ENCODE measurements around the gene CRYGS. TPM values are rescaled to one million over a fixed set of nuclear protein-coding genes. Genes with fewer than 3 reads are reported as not detected.

CRYGS gene
- total and polyA plus RNA-seq, 9 of the 15 experiments (the other 6 are each of a cell fraction or from before 2014, with no cell fraction given) = 1.5 to 3.8 (median 2.0) TPM

DNA sequence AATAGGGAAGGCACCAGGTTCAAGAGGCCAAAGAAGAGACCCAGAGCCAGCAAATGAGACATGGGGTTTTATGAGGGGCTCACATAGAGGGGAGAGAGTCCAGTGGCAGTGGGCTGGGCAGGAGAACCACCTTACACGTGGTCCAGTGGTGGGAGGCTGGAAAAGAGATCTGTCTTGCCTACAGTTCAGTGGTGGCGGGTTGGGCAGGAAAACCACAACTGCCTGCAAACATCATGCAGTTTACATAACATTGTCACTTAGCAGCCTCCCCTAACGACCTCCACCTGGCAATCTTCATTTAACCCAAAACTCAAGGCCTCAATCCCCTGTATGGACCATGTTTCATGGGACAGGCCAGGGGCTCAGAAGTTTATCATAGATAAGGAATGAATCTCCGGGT is 29.1 kb downstream of the CRYGS start:
- DNase-seq (ENCODE audit: extremely low read depth in 1 of 4, low spot score in 3 of 4) = no peak
- in situ Hi-C loops (cut with MboI) (no loop called here), intact Hi-C loops (cut with micrococcal nuclease) (no loop called here)
- ATAC-seq = no peak
- H3K27me3 ChIP-seq (ENCODE audit: control insufficient read depth in 2 of 2, insufficient read depth in 2 of 2, low read length in 2 of 2) = peaks cover 4 to 44% of the 10 kb centered on the region in 2 experiments; a peak in 4 of 5 replicates
- no peak overlapping the region for H3K9ac ChIP-seq (ENCODE audit: insufficient read depth in 1 of 2, low read depth in 2 of 2, low read length in 2 of 2)
- H4K20me1 ChIP-seq (replicated peaks; ENCODE audit: control insufficient read depth, insufficient read depth, low read length) = 0 out of 2 replicates have a peak, but pooled peaks cover 3% of the 10 kb centered on the region
- CTCF ChIA-PET (ENCODE audit: low intra/inter-chr PET ratio) = no interaction called here
- TF ChIP-seq THAP12 (CRISPR knock-in tag; IDR thresholded peaks at IDR 0.05) (no peak), ZNF41 (CRISPR knock-in tag; conservative IDR thresholded peaks at IDR 0.05) (no peak), PTRF (tag; IDR thresholded peaks at IDR 0.05) (no peak), PHB (CRISPR knock-in tag; IDR thresholded peaks at IDR 0.05) (no peak), TAF7 (tag; IDR thresholded peaks at IDR 0.05) (no peak), ZNF764 (CRISPR knock-in tag; IDR thresholded peaks at IDR 0.05; ENCODE audit: low read depth) (no peak), ILK (tag; IDR thresholded peaks at IDR 0.05; ENCODE audit: borderline replicate concordance, low read depth) (no peak), KLF13 (tag; IDR thresholded peaks at IDR 0.05; ENCODE audit: borderline replicate concordance, low read depth) (no peak), L3MBTL2 (IDR thresholded peaks at IDR 0.05) (no peak), POLR2B (IDR thresholded peaks at IDR 0.05; ENCODE audit: low read depth, partially characterized antibody) (no peak)
- no peaks in the 10 kb centered on the region for H3K9me1 ChIP-seq (ENCODE audit: control insufficient read depth, insufficient read depth, low read length)
- BruUV-seq (replicated peaks) = no TSS peak
- no peak overlapping the region for H3K27ac ChIP-seq (ENCODE audit: extremely low read depth, low read depth, low read length)
- H3K4me2 ChIP-seq (ENCODE audit: insufficient read depth, low read length) = no peak overlapping the region
- H2AFZ ChIP-seq (ENCODE audit: low read depth, low read length) = no peak overlapping the region
- POLR2A ChIA-PET = no interaction called here
- H3K79me2 ChIP-seq (ENCODE audit: control insufficient read depth, insufficient read depth, low read length) = no peaks in the 10 kb centered on the region
- H3K4me1 ChIP-seq (replicated peaks in 1 of 2; ENCODE audit: control insufficient read depth in 2 of 2, insufficient read depth in 2 of 2, low read length in 2 of 2) = no peaks in the 10 kb centered on the region
- H3K4me3 ChIP-seq = no peak overlapping the region
- H3K36me3 ChIP-seq (ENCODE audit: control insufficient read depth, insufficient read depth, low read length) = no peaks in the 10 kb centered on the region
- 1% methylated on average over 4 of the region's 4 CpGs for WGBS (ENCODE audit: insufficient coverage, low coverage, missing lambda C conversion rate)
- no peak for FAIRE-seq
- H3K9me3 ChIP-seq (replicated peaks; ENCODE audit: control insufficient read depth, insufficient read depth, low read depth, low read length) = no peaks in the 10 kb centered on the region
